ENCODE data around the gene ZBED3.

The ZBED3 gene

DNA sequence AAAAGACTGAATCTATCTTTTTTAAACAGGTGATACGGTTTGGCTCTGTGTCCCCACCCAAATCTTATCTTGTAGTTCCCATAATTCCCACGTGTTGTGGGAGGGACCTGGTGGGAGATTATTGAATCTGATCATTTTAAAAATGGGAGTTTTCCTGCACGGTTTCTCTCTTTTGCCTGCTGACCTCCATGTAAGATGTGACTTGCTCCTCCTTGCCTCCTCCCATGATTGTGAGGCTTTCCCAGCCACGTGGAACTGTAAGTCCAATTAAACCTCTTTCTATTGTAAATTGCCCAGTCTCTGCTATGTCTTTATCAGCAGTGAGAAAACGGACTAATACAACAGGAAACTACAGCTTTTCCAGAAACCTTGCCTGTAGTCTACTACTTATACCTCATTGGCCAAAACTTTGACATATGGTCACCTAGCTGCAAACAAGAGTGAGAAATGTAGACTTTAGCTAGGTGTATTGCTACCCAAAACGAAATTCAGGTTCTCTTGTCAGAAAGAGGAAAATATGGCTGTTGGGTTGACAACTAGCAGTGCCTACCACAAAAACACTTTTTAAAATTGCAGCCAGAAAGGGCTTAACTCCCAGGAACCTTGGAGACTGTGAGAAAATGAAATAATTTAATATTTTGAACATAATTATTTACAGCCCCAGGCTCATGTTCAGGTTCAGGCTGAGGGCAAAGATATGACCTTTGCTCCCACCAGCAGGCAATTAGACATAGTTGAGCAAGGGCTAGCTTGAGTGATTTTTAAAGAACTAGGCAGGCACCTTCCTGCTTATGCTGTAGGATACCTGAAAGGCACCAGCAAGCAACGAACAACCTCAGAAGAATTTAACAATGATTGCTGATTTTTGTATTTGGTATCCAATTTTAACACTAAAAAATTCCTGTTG is 64.3 kb downstream of the ZBED3 start:
- DNase-seq (ENCODE audit: low read depth): no peak

More for the DNA sequence above, 64.3 kb downstream of the ZBED3 start:
- no peak overlapping the region for H3K4me3 ChIP-seq (ENCODE audit: low read depth, low read length)
